GM04503 (cell line): Measurements from ENCODE around the gene CENPA.
"Not testable (repeated sequence)": the region's sequence is repeated elsewhere in the genome, so short reads cannot be mapped to it uniquely, and the experiment has no call there.

ENCODE experiments used
- DNase-seq: peaks from one replicate; pipeline ENCODE4 v3.0.0-alpha.2; 2012; ENCODE audit warnings: low read depth

CENPA gene

GRCh38 chr2:26785431-26786206 lies at the start of gene CENPA:
CENPA (plus strand) TSS chr2:26786056; CDS start chr2:26786197, 141 bp downstream.
- DNase-seq: peak; percentile 99

- DNase-seq: no peak
Observed at GRCh38 chr2:26737221-26737620, 48.6 kb upstream of the CENPA start.

GRCh38 chr2:26738481-26738880 lies 47.4 kb upstream of the CENPA start:
- no peak for DNase-seq

GRCh38 chr2:26739514-26739913 lies 46.3 kb upstream of the CENPA start:
- DNase-seq: no peak

GRCh38 chr2:26740346-26740745 lies 45.5 kb upstream of the CENPA start:
- DNase-seq: no peak

- no peak for DNase-seq
Observed at GRCh38 chr2:26740890-26741302, 45.0 kb upstream of the CENPA start.

- no peak for DNase-seq
Observed at GRCh38 chr2:26742048-26742770, 43.6 kb upstream of the CENPA start.

GRCh38 chr2:26743852-26744251 lies 42.0 kb upstream of the CENPA start:
- no peak for DNase-seq

GRCh38 chr2:26744953-26745352 lies 40.9 kb upstream of the CENPA start:
- no peak for DNase-seq

- DNase-seq: no peak
Observed at GRCh38 chr2:26745609-26746327, 40.1 kb upstream of the CENPA start.

- DNase-seq: no peak
Observed at GRCh38 chr2:26746934-26747333, 38.9 kb upstream of the CENPA start.

- not testable (repeated sequence) for DNase-seq
Observed at GRCh38 chr2:26749787-26750420, 36.0 kb upstream of the CENPA start.

GRCh38 chr2:26750467-26750866 lies 35.4 kb upstream of the CENPA start:
- not testable (repeated sequence) for DNase-seq

GRCh38 chr2:26752656-26753055 lies 33.2 kb upstream of the CENPA start:
- no peak for DNase-seq

GRCh38 chr2:26754539-26754938 lies 31.3 kb upstream of the CENPA start:
- no peak for DNase-seq

- no peak for DNase-seq
Observed at GRCh38 chr2:26754972-26755670, 30.7 kb upstream of the CENPA start.

GRCh38 chr2:26756337-26756736 lies 29.5 kb upstream of the CENPA start:
- DNase-seq: no peak

GRCh38 chr2:26757873-26758789 lies 27.7 kb upstream of the CENPA start:
- peak; percentile 92 for DNase-seq

- DNase-seq: no peak
Observed at GRCh38 chr2:26758790-26759321, 27.0 kb upstream of the CENPA start.

GRCh38 chr2:26759845-26760244 lies 26.0 kb upstream of the CENPA start:
- no peak for DNase-seq
